NB4 (cell line): ENCODE results near the gene ZDHHC23.

ENCODE experiments used
- DNase-seq: peaks from one replicate; pipeline ENCODE4 v3.0.0; 2010; ENCODE audit warnings: low read depth
- H3K4me3 ChIP-seq: one replicate; pipeline ENCODE4 v1.5.1; 2011; ENCODE audit warnings: mild to moderate bottlenecking, low read depth, low read length, moderate library complexity
- CTCF ChIP-seq: IDR thresholded peaks from one replicate; pipeline ENCODE4 v1.5.1; 2012; ENCODE audit warnings: low read depth, low read length
- MAX ChIP-seq: IDR thresholded peaks from 2 replicates; pipeline ENCODE4 v1.6.1; 2011; ENCODE audit warnings: low read depth, low read length
- MYC ChIP-seq: IDR thresholded peaks from 2 replicates; pipeline ENCODE4 v1.6.1; 2011; ENCODE audit warnings: low read depth, low read length
- POLR2A ChIP-seq: IDR thresholded peaks from 2 replicates; pipeline ENCODE4 v1.6.1; 2011; ENCODE audit warnings: mild to moderate bottlenecking; ENCODE audit not compliant: insufficient read length; ENCODE audit errors: extremely low read depth

The ZDHHC23 gene

GRCh38 chr3:113912552-113913236, 35.1 kb upstream of the ZDHHC23 start:
- DNase-seq = peak; percentile 62
- H3K4me3 ChIP-seq = no peak overlapping the region
- TF ChIP-seq MYC = no peak; the same call in 1 of the 2 replicates
- TF ChIP-seq MAX = no peak
- TF ChIP-seq POLR2A = no peak
- TF ChIP-seq CTCF = peak; percentile 41

- TF ChIP-seq MYC (no peak), MAX (no peak), CTCF (no peak), POLR2A (no peak)
- no peak overlapping the region for H3K4me3 ChIP-seq
- DNase-seq = no peak
Measured at GRCh38 chr3:113914646-113915045, 33.2 kb upstream of the ZDHHC23 start.

GRCh38 chr3:113927556-113927955, 20.3 kb upstream of the ZDHHC23 start:
- H3K4me3 ChIP-seq = no peak overlapping the region
- DNase-seq = peak; percentile 1
- TF ChIP-seq MYC = no peak
- no peak for TF ChIP-seq MAX
- TF ChIP-seq POLR2A = no peak
- no peak for TF ChIP-seq CTCF

- no peak for TF ChIP-seq CTCF
- no peak for TF ChIP-seq POLR2A
- no peak for TF ChIP-seq MAX
- no peak for TF ChIP-seq MYC
- no peak for DNase-seq
- peak overlapping the region; percentile 49 for H3K4me3 ChIP-seq
Measured at GRCh38 chr3:113946831-113947230, 982 bp upstream of the ZDHHC23 start.

- peak overlapping the region; percentile 49 for H3K4me3 ChIP-seq
- peak; percentile 25 for DNase-seq
- no peak for TF ChIP-seq POLR2A
- 0 out of 2 replicates have a peak, but pooled peaks have one; percentile 6 for TF ChIP-seq MYC
- no peak for TF ChIP-seq CTCF
- TF ChIP-seq MAX = 0 out of 2 replicates have a peak, but pooled peaks have one; percentile 10
Measured at GRCh38 chr3:113948015-113948917, 453 bp downstream of the ZDHHC23 start.
